Ishikawa (cell line): ENCODE data around the gene APOL3.

Experiments used
- FOXM1 ChIP-seq: IDR thresholded peaks from 2 replicates; pipeline ENCODE4 v1.6.1; 2012; ENCODE audit warnings: low read depth, borderline replicate concordance
- REST ChIP-seq: IDR thresholded peaks from 2 replicates; pipeline ENCODE4 v1.6.1; 2012; ENCODE audit warnings: low read depth, mild to moderate bottlenecking
- YY1 ChIP-seq: IDR thresholded peaks from 2 replicates; pipeline ENCODE4 v1.6.1; 2012; ENCODE audit warnings: low read depth

DNA sequence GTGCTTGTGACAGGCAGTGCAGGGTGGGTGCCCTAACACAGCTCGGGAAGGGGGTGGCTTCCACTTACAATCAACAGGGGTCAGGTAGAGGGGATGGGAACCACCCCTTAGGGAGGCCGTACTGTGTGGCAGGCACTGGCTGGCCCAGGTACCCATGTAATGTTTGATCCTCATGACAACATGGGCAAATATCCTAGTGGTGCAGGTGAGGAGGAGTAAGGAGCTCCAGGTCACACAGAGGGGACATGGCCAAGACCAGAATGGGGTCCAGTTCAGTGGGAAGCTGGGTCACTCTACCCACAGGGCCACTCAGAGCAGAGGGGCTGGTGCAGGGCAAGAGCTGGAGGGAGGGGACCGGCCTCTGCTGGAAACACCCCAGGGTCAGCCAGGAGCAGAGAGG is 38.0 kb upstream of the APOL3 start:
- no peak for TF ChIP-seq FOXM1
- TF ChIP-seq REST: no peak
- no peak for TF ChIP-seq YY1
